ENCODE results near the gene GABRR3.

GABRR3 gene

DNA sequence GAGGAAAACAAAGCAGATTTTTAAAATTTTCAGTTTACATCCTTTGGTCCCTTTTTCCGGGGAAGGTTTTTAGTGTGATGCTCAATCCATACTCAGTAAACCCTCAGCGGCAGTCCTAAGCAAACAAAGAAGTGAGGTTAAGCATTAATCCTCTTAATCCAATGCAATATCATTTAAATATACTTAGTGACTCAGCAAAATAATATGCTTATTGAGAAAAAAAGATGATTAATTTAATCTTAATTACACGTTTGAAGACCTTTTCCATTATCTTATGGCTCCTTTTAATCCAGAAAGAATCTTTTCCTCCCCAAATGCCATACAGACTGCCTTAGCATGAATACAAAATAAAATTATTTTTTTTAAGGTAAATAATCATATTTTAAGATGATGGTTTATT is at the start of gene GABRR3:
TSS of gene GABRR3 (minus strand) at position 108 of the 400 bp plus-strand sequence. CDS start 328 bp downstream, outside the sequence.
- no peak for DNase-seq (ENCODE audit: low read depth, low spot score)

DNA sequence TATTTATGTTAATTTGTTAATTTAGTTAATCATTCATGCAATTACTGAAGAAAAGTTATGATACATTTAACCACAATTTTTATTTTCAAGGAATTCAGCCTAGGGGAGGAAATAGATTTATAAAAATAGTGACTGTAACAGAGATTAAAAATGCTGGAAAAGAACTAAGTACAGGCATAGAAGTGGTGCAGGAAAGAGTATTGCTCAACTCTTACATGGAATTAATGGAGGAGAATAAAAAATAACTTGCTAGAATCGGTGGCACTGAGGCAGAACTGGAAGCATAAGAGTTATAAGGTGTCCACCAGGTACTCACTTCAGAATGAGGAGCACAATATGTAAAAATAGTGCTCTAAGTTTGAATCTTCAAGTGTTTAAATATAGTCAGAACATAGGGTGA is 38.4 kb upstream of the GABRR3 start:
- no peak for DNase-seq (ENCODE audit: low read depth, low spot score)

DNA sequence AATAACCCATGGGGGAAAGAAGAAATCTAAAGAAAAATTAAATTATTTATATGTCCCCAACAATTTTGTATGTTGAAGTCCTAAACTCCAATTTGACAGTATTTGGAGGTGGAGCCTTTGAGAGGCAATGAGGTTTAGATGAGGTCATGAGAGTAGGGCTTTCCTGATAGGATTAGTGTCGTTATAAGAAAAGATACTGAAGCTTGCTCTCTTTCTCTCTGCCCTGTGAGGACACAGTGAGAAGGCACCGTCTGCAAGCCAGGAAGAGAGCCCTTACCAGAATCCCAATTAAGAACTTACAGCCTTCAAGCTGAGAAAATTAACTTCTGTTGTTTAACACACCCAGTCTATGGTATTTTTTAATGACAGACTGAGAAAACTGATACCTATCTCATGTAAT is 35.7 kb upstream of the GABRR3 start:
- DNase-seq (ENCODE audit: low read depth, low spot score): no peak

DNA sequence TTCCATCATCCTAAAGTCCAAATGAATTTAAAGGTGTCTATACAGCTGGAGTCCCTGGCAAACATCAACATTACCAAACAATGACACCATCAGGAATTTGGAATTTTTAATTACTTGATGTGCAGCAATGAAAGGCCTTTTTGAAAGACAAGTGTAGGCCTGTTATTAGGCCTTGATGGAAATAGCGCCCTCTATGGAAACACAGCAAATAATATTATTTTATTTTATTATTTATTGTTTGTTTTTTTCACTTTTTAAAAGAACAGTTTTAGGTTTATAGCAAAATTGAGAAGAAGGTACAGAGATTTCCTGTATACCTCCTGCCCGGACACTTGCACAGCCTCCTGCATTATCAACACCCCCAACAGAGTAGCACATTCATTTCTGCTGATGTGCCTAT is 33.7 kb upstream of the GABRR3 start:
- no peak for DNase-seq (ENCODE audit: low read depth, low spot score)

DNA sequence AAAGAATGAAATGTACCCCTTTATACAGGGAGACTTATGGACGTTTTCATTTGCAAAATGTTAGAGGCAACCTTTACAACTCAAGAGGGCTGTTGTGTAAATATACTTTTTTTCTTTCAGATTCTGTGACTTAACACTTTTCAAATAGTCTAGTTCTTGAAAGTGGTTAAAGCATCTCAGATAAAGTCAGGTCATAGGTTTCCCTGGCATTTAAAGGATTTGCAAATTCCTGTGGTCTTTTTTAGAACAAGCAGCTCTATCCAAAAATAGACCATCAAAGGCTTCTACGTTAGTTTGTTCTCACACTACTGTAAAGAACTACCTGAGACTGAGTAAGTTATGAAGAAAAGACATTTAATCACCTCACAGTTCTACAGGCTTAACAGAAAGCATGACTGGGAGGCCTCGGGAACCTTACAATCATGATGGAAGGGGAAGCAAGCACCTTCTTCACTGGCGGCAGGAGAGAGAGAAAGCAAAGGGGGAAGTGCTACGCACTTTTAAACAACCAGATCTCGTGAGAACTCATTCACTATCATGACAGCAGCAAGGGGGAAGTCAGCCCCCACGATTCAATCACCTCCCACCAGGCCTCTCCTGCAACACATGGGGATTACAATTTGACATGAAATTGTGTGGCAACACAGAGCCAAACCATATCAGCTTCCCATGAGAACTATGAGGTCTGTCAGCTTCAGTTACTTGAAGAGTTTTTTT is 23.3 kb upstream of the GABRR3 start:
- no peak for DNase-seq (ENCODE audit: low read depth, low spot score)

DNA sequence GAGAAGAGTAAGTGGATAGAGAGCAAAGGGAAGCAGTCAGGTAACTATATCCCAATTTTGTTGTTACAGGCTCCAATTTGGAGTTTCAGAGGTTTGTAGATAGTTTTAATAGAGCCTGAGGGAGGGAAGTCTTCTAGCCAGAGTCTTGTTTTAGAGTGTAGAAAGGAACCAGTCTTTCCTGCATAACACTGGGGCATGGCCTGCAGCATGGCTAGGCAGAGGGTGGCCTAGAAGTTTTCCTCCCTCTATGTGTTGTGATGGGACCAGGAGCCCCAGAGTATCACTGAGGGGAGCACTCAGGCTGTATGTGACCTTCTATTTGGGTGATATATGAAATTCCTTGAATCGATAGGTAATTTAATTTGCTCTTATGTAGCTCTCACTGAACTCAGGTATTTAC is 22.5 kb upstream of the GABRR3 start:
- DNase-seq (ENCODE audit: low read depth, low spot score): no peak

DNA sequence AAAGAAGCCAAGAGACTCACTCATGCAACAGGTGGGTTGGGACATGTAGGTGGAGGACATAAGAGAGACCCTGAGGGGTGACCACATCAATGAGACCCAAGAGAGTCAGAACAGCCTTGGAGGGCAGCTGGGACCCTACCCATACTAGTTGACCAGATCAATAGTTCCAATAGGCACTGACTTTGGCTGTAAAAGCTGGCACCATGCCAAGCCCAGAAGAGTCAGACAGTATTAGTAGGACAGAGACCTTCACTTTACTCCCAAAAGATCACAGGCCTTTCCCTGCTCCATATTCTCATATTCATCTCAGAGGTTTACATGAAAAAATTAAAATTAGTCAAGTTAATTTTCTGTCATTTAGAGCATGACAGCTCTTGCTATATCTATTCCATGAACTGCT is 20.9 kb upstream of the GABRR3 start:
- no peak for DNase-seq (ENCODE audit: low read depth, low spot score)

DNA sequence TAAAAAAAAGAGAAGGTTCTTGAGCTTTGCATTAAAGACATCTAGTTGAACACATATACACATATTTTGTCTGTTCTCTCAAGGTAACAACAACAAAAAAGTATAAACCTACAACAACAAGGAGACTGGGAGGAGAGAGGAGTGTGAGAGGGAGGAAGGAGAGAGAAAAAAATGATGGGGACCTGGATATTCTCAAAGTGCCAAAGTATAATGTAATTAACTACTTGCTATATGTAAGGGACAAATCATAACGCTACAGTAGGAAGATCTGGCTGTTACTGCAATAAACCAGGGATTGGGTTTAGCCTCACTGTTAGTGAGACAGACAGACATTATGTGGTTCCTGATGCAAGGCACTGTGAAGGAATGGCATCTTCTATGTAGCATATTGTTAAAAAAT is 14.2 kb upstream of the GABRR3 start:
- no peak for DNase-seq (ENCODE audit: low read depth, low spot score)

DNA sequence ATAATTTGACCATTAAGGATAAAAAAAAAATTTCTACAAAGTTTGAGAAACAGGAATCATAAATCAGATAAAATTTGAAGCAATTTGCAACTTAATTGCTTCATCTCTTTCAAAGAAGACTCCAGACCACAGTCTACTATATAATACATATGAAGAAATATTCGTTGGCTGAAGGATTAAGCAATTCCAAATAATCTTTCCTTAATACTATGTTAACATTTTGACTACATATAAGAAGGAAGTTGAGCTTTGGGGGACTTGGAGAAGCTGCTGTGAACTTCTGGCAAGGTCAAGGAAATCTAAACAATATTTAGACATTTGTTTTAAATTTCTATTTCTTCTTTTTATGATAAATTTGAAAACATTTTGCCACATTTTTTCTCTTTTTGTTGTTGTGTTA is 13.5 kb upstream of the GABRR3 start:
- no peak for DNase-seq (ENCODE audit: low read depth, low spot score)

DNA sequence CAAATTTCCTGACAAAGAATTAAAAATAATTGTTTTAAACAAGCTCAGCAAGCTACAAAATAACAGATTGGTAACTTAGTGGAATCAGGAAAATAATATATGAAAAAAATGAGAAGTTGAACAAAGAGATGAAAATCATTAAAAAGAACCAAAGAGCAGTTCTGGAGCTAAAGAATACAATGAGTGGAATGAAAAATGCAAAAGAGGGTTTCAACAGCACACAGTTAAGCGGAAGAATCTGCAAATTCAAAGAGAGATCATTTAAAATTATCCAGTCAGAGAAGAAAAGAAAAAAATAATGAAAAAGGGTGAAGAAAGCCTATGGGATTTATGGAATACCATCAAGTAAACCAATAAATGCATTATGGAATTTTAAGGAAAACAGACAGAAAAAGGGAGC is 6.2 kb upstream of the GABRR3 start:
- DNase-seq (ENCODE audit: low read depth, low spot score): no peak

DNA sequence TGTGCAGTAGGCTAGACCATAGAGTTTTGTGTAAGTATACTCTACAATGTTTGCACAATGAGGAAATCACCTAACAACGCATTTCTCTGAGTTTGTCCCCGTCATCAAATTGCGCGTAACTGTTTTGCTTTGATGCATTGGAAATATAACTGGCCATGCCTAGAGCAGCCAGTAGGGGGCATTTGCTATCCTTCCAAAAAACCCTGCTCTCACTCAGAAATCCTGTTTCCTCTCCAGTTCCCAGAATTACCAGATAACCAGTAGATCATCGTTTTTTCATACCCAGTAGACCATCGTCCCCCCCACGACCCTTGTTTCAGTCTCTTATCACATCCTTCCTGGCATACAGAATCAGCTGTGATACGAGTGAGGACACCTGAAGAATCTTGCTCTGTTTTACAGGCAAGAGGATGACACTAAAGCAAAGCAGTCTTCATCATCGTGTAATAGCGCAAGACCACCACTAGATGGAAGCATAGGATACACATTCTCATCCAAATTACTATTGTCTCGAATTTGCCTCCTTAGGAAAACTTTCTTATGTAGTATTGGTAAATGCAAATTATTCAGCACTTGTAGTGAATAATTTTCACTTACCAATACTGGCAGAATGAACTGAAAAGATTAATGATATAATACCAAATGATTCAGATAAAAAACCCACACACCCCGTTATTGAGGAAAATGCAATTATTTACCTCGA is 4.4 kb upstream of the GABRR3 start:
- peak; percentile 21 for DNase-seq (ENCODE audit: low read depth, low spot score)

DNA sequence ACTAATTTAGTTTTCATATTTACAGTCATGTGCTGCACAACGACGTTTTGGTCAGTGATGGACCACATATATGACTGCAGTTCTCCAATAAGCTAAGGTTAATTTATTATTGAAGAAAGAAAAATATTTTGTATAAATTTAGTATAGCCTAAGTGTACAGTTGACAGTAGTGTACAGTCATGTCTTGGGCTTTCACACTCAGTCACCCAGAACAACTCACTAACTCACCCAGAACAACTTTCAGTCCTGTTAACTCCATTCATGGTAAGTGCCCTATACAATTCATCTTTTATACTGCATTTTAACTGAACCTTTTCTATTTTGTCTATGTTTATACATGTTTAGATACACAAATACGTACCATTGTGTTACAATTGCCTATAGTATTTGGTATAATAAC is 3.8 kb upstream of the GABRR3 start:
- DNase-seq (ENCODE audit: low read depth, low spot score): no peak

DNA sequence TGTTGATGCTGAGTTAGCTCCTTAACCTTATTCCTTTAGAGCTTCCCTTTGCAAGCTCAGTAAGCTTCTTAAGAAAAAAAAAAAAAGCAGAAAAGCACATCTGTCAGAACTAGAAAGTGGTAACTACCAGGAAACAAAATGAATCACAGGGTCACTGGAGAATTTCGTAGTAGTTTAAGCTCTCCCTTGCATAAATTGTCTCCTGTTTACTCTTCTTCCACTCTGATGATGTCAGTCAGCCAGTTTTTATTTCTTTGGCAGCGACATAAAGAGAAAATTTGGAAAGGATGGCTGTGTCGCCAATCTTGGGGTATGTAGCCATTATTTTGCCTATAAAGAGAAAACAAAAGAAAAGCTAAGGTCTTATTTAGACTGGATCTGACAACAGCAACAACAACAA is 3.2 kb upstream of the GABRR3 start:
- no peak for DNase-seq (ENCODE audit: low read depth, low spot score)

DNA sequence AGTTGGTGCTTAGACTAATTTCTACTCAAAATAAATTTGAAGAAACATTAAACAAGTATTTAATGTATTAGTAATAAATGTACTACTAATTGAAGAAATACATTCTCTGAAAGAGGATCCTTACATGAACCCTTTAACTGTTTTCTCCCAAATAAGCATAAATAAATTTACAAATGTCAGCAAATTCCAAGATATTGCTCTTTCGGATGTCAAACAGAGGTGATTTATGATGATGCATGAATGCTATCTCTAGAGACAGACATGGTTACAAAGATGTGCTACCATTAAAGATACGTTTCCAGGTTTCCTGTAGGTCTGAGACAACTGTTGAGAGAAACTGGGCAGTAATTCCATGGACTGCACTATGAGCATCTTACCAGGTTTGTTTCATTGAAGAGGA is 629 bp downstream of the GABRR3 start:
- no peak for DNase-seq (ENCODE audit: low read depth, low spot score)

DNA sequence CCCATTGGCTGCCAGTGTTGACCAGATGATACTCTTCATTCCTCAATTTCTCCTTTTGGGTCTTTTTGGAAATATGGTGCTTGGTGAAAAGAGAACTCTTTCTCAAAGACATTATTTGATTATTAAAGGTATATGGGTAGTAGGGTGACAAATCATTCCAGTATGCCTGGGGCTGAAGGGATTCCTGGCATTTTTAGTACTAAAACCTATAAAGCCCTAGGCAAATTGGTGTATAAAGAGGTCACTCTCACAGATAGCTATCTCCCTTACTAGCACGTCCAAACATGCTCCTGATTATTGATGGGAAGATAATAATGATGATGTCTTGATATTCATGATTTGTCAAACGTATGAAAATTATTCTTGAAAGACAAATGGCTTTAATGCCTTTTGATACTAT is 1.1 kb downstream of the GABRR3 start:
- no peak for DNase-seq (ENCODE audit: low read depth, low spot score)

DNA sequence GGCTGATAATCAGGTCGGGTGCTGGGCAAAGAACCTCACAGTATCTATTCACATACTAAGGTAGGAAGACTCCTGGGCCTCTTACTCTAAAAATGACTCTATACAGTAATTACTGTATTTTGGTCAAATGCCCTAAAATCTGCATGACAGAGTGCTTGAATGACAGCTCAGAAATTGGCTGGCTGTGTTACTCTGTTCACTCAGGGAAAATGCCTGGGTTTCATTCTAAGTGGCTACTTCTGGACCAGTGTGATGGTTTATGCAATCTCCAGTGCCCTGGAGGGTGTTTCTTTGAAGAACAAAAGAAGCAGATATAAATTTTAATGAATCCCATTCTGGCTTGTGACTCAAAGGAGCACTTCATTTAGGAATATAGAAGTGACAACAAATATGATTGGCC is 2.2 kb downstream of the GABRR3 start:
- no peak for DNase-seq (ENCODE audit: low read depth, low spot score)

DNA sequence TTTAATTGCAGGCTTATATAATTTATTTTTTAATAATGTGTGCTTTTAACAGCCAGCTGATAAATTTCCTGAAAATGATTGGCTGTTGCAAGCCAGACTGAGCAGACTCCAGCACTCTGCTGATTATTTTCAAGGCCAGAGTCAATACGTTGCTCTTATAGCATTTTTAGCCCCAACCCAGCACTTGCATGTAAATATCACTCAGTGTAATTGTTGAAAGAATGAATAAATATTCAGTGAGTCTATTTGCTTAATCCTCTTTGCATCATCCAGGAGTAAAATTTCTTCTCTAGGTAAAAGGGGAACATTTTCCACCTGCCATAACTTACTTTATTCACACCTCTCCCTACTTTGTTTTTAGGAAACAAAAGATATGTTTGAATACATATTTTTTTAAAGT is 2.9 kb downstream of the GABRR3 start:
- DNase-seq (ENCODE audit: low read depth, low spot score): no peak

DNA sequence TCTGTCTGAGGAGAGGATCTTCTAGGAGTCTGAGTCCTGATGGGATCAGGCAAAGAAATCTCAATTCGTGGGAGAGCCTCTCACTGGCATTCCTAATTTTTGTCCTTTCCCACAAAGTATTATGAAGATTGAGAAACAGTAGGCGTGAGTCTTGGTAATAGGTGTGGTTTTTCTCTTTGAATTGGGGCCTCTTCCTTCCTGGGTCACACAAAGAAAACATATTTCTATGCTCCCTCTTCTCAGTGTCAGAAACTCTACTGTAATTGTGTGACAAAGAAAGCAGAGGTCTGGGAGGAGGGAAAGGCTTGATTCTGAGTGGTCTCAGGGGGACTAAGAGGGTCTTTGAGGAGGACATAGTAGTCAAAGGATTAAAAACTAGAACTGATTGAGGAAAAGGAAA is 6.0 kb downstream of the GABRR3 start:
- DNase-seq (ENCODE audit: low read depth, low spot score): no peak

DNA sequence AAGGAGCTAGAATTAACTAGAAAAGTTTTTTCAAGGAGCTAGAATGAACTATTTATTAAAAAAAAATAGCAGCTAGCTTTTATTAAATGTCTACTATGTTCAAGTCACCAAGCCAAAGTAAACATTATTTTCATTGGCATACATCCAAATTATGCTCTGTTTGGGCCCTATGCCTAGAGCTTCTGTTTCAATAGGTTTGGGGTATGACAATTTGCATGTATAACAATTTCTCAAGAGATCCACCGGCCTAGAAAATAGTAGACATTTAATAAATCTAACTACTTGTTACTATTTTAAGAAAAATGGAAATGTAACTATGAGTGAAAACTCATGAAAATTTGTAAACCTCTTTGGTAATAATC is 8.0 kb downstream of the GABRR3 start:
- no peak for DNase-seq (ENCODE audit: low read depth, low spot score)

DNA sequence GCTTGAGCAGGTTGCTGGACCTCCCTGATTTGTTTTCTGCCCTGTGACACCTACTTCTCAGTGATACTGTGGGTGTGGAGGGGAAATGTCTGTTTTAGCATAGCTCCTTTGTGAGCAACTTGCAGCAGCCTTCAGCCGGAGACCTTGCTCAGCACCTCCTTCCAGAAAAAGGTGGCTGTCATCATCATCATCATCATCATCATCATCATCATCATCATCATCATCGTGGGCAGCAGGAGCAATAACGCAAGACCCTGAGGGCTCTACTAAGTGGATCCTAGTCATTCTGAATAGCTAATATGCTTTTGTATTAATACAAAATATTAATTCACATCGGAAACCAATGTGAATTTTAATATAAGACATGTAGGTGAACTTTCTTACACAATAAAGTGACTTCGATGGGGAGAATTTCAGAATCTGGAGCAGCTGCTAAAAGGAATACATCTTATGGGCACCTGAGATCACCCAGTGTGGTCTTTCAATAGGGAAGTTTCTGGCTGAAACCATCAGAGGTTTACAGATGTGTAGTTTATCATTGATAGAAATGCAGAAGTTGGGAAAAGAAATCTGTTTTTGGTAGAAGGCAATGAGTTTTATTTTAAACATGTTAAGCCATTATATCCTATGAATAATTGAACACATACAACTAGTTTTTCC is 8.6 kb downstream of the GABRR3 start:
- no peak for DNase-seq (ENCODE audit: low read depth, low spot score)

DNA sequence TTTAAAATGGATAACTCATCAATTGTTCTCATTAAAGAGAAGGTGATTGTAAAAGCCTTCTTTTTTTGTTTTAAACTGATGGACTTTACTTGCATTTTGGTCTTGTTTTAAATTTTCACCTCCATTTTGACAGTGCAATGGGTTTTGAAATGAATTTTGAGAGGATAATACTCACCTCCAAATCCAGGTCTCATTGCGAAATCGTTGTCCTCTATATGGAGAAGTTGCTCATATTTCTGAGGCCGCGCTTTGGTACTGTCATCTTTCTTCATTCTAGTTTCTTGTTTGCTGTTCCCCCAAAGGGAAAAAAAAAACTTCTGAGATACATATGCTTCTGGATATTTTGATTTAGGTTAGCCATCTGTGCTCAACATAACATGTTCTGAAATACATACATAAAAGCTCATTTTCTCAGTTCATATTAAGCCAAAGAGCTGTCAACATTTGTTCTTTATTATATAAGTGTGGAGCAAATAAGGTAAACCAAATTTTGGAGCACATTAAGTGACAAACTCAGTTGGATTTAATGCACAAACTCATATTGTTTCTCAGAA is 9.6 kb downstream of the GABRR3 start:
- no peak for DNase-seq (ENCODE audit: low read depth, low spot score)

DNA sequence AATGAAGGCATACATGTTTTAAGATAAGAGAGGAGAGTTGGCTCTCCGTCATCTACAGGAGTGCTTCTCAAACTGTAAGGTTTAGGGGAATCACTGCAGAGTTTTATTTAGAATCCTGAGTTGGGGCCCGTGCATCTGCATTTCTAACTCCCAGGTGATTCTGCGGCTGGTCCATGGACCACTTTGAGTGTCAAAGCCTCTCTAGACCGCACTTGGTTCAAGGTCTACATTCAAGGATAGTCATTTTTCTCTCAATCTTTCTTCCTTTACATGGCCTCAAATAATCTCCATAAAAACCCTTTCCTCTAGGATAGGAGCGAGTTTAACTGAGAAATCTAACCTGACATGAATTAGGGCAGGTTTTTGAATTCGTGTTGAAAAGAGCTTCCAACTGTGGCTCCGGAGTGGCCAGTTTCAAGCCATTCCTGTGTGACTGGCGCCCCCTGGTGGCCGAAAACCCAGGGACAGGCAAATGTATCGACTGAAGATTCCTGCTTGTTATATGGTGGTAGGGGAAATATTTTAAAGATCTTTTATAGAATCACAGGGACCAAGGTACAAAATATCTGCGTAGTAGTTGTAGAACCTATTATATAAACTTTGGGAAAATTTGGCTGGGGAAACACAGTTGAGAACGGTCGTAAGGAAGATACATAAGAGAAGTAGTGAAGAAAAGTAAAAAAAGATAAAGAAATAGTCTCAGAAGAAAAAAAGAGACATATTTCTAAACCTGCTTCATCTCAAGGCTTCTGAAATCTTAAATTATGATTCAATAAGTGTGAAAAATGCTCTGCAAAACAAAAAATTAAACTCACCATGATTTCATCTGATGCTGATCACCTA is 11.9 kb downstream of the GABRR3 start:
- peak; percentile 85 for DNase-seq (ENCODE audit: low read depth, low spot score)
